GM18868 (cell line): Measurements from ENCODE around the gene ESPNL.

ENCODE experiments used
- ATAC-seq: cut with Tn5 transposase; IDR thresholded peaks from one replicate; pipeline ENCODE4 v1.9.1; 2021; ENCODE audit warnings: mild to moderate bottlenecking, moderate library complexity; ENCODE audit not compliant: unreplicated experiment

The ESPNL gene

DNA sequence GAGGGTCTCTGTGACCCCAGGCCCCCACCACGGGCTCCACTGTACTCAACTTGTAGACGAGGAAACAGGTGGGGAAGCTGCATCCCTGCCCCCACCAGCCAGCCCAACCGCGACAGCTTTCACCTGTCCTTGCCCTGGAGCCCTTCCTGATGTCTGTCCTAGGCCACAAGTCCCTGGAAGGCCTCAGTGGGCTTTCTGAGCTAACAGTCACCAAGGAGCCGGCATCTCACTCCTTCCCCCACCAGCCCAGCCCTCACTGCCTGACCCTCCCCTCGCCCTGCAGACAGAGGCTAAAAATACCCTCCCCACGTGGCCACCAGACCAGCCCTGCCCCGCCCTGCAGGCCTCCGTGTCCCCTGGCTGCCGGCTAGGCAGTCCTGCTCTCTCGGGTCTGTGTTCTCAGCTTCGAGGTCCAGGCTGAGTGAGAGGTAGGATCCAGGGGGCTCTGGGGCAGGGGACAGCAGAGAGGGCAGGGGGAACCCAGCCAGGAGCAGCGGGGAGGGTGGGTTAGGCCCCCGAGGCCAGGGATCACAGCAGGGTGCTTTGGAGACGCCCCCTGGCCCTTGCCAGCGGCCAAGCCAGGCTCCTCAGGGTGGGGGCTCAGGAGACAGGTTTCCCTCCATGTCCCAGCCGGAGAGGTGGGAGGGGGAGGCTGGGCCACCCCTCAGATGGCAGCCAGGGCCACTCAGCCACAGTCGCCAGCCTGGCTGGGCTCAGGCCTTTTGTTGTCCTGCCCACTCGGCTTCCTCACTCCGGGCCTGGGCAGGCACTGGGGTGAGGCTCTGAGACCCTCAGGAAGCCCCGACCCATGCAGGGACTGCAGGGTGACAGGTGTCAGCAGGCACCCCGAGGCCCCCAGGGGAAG lies 38.4 kb downstream of the ESPNL start, which contains the start of gene KLHL30:
TSS of gene KLHL30 (plus strand) at position 338 of the 865 bp plus-strand sequence. CDS start 2,087 bp downstream, outside the sequence.
- ATAC-seq = no peak

DNA sequence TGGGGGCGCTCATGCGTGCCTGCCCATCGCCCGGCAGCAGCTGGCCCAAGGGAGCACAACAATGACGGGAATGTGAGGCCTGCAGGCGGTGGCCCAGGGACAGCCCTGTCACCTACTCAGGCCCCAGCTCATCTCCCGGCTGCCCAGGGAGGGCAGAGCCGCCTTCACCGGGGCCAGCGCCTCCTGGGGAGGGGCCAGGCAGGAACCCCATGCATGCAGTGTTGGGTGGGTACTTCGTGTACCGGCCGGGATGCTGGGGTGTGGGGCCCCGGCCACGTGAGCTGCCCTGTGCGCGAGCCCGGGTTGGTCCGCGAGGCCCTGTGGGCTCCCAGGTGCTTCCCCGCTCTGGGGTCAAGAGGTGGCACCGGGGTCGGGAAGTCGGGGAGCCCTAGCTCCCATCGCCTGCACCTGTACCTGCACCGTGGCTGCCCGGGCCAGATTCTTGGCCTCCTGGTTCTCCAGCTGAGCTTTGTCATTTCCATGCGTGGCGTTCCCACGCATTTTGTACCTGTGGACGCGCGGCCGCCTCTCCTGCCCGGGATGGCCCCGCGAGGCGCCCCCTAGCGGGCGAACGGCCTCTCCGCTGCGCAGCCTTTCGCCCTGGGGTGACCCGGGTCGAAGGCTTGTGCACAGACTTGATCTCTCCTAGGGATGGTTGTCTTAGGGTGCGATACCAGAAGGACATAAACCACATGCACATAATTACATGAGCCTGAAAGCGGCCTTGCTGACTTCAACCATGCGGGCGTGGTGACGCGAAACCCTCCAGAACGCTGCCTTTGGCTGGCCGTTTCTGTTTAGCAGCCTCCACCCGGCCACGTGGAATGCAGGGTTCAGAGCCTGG lies 39.3 kb downstream of the ESPNL start:
- ATAC-seq = no peak

DNA sequence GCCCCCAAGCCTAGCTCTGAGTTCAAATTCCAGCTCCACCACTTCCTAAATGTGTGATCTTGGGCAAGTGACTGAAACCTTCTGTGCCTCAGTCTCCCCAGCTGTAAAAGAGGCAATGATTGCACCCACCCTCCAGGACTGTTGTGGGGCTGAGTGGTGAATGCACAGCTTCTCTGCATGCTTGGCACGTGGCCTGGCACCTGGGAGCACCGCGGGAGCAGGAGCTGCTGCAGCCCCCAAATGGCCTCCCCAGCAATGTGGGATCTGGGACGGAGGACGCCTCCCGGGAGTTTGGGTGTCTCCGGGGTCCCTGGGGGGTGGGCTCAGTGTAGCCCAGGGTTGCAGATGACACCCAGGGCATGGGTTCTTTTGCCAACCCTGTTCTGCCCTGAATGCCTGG lies 39.9 kb downstream of the ESPNL start:
- ATAC-seq = no peak

DNA sequence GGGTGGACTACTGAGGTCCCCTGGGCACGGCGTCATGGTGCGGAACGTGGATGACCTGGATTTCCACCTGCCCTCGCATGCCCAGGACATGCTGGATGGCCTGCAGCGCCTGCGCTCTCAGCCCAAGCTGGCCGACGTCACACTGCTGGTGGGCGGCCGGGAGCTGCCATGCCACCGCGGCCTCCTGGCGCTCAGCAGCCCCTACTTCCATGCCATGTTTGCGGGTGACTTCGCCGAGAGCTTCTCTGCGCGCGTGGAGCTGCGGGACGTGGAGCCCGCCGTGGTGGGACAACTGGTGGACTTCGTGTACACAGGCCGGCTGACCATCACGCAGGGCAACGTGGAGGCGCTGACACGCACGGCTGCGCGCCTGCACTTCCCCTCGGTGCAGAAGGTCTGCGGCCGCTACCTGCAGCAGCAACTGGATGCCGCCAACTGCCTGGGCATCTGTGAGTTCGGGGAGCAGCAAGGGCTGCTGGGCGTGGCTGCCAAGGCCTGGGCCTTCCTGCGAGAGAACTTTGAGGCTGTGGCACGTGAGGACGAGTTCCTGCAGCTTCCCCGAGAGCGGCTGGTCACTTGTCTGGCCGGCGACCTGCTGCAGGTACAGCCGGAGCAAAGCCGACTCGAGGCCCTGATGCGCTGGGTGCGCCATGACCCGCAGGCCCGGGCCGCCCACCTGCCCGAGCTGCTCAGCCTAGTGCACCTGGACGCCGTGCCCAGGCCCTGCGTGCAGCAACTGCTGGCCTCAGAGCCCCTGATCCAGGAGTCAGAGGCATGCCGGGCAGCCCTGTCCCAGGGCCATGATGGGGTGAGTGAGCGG lies 40.8 kb downstream of the ESPNL start:
- ATAC-seq = no peak

DNA sequence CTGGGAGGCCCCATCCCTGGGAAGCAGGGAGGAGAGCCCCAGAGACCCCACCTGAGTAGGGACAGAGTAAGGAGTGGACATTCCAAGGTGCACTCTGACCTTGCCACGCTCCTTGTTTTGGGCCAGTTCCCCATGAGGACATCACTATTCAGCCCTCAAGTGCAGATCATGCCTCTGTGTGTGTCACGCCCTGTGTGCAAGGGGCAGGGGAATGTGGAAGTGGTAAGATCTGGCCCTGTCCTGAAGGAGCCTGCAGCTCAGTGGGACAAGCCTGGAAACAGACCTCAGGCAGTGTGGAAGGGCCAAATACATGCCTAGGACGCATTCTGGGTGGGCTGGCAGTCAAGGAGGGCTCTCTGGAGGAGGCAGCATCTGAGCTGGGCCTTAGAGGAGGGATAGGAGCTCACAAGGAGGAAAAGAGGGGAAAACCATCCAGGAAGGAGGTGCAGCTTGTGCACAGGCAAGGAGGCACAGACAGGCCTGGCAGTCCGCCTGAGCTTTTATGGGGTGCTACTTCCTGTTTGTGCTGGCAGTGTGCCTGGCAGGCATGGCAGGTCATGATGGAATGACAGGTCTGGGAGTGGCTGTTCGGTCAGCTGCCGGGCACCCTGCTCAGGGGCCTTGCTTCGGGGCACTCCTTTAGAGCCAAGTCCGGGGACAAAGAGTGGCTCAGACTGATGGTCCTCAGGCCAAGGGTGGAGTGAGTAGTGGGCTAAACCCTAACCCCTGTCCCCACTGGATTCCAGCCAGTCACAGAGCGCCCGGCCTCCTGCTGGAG lies 41.6 kb downstream of the ESPNL start:
- no peak for ATAC-seq

DNA sequence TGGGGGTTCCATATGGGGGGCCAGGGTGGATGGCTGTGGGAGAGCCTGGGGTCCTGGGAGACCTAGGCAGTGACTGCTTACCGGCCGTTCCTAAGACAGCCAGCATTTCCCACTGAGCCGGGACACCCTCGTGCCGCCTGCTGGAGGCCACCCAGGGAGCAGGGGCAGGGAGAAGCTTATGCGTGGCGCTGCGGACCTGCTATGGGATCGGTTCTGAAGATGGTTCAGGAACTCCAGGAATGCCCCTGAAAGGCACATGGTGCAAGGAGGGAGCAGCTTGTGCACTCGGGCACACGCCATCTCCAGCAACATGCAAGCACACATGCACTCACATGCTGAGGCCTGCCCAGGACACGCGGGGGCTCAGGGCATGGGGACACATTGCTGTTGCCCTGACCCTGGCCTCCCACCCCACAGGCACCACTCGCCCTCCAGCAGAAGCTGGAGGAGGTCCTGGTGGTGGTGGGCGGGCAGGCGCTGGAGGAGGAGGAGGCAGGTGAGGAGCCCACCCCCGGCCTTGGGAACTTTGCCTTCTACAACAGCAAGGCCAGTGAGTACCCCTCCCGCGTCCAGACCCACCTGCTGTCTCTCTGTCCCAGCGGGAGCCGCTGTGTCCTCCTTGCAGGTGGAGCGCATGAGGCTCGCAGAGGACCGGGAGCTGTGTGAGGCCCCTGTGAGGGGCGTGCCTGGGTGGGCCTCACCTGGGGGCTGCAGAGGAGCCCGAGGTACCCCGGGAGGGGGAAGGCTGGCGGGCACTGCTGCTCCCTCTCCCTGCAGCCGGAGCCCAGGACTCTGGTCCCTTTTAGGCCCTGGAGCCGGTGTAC lies 42.5 kb downstream of the ESPNL start:
- no peak for ATAC-seq

DNA sequence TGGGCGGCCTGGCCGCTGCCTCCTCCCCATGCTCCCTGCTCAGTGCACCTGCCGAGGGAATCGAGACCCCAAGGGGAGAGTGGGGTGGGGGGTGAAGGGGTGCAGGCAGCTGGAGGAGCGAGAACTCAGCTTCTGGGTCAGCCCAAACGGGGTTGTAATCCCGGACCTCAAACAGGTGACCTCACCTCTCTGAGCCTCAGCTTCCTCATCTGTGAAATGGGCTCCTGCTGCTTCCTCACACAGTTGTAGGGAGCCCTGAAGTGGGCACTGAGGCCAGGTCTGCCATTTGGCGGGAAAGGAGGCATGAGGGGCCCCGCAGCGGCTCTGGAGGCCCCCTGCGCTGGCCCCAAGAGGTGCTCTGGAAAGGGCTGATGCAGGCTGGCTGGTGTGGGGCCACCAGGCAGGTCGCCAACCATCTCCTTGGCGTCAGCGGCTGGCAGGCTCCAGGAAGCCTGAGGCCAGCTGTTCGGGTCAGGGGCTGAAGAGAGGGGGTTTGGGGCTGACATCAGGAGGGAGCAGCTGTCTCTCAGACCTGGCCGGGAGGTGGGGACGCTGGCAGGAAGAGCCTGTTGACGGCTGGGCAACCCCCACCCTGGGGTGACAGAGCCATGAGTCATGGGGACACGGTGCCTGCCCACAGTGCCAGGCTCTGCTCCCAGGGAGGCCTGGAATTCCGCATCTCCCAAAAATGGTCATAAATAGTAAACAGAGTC lies 43.3 kb downstream of the ESPNL start:
- ATAC-seq = no peak

DNA sequence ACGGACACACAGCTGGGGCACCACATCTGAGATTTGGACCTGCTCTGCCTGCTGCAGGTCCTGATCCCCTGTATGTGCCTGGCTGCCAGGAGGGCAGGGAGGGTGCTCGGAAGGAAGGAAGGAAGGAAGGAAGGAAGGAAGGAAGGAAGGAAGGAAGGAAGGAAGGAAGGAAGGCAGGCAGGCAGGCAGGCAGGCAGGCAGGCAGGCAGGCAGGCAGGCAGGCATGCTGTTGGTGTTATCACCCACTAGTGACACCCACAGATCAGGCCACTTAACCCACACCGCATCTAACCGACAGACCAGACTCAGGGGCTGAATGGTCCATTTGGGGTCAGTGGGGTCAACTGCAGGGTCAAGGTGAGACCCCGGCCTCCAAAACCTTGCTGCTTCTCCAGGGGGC lies 44.1 kb downstream of the ESPNL start:
- no peak for ATAC-seq

DNA sequence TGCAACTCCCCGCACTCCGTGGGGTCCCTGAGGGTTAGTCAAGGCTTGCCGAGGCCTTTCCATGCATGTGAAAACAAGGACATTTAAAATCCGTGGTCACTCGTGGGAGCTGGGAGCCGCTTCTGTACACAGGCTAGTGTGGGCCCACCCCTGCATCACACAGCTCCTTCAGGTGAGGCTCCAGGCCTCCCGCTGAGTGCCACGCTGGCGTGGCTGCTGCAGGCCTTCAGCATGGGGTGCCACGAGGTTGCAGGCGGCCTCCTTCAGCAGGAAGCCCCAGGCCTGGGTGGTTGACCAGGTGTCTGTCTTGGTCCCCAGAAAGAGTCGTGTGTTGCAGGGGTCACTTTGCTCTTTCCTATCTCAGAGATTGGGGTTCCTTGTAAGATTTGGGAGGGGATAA lies 44.9 kb downstream of the ESPNL start:
- ATAC-seq = no peak

DNA sequence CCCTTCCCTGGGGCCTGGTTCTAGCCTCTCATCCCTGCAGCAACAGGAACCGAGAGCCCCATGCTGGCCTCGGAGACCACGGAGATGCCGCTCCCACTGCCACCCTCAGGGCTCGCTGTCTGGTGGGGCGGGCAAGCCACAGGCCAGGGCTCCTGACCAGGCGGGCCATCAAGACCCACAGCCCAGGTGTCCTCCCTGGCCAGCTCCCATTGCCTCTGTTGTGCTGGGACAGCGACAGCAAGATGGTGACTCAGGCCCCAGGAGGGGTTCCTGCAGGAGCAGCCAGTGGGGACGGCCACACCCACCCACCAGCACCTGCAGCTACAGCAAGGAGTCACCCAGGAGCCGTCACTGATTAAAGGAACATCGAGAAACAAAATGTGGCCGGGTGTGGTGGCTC lies 45.7 kb downstream of the ESPNL start:
- ATAC-seq = no peak

DNA sequence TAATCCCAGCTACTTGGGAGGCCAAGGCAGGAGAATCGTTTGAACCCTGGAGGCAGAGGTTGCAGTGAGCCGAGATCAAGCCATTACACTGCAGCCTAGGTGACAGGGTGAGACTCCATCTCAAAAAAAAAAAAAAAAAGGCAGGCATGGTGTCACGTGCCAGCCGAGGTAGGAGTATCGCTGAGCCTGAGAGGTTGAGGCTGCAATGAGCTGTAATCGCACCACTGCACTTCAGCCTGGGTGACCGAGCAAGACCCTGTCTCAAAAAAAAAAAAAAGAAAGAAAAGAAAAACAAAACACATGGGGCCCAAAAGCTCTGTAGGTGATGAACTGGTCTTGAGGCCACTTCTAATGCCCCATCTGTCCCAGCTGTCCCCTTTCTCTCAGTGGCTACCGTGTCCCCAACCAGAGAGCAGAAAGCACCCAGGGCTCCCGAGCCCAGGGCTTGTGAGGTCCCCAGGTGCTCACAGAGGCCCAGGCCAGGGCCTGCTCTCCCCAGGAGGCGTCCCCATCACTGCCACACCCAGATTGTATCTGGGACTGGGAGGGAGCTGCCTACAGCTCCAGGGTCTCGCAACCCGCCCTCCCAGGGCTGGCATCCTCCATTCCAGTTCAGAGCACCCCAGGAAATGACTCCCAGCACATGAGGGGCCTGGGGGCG lies 46.9 kb downstream of the ESPNL start:
- no peak for ATAC-seq

DNA sequence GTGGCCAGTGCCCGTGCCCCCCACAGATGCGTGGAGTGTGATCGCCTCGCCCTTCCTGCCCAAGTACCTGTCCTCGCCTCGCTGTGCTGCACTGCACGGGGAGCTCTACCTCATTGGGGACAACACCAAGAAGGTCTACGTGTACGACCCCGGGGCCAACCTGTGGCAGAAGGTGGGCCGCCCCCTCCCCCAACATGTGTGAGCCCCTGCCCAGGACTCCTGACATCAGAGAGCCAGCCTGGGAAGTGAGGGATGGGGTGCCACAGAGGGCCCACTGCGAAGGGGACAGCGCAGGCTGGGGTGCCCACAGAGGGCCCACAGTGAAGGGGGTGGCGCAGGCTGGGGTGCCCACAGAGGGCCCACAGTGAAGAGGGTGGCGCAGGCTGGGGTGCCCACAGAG lies 48.8 kb downstream of the ESPNL start:
- no peak for ATAC-seq

DNA sequence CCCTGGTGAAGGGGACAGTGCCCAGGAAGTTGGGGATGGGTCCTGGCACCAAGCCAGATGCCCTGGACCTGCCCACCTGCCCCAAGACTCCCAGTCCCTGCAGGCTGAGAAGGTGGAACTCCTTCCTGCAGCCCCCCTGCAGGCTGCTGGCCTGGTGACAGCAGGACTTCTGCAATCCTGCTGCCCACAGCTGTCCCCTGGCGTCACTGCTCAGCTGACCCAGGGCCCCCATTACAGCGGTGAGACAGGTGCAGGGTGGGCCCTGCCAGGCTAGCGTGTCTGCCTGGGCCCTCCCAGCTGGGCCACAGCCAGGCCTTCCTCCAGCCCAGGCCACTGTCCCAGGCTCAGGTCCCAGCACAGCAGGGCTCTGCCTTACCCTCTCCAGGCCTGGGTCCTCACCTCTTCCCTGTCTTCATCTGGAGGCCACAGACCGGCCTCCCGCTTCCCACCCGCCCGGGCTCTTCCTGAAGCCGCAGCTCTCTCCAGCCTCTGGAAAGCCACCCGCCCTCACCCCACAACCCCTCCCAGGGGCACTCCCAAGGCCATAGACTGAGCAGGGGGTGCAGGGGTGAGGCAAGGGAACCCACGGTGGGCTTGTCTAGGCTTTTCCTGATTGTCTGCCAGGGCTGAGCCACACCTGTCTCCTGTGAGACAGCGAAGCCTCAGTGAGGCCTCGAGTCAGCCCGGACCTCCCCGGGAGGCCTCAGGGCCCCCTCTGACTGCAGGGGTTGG lies 49.9 kb downstream of the ESPNL start:
- ATAC-seq = no peak

DNA sequence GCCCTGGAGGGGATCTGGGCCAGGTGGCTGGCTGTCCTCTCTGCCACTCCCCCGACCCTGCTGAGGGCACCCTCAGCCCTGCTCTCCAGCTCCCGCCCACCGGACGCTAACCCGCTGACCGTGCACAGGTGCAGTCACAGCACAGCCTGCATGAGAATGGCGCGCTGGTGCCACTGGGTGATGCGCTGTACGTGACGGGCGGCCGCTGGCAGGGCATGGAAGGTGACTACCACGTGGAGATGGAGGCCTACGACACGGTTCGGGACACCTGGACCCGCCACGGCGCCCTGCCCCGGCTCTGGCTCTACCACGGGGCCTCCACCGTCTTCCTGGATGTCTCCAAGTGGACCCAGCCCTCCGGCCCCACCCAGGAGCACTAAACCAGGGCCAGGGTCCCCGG lies 50.5 kb downstream of the ESPNL start:
- no peak for ATAC-seq

DNA sequence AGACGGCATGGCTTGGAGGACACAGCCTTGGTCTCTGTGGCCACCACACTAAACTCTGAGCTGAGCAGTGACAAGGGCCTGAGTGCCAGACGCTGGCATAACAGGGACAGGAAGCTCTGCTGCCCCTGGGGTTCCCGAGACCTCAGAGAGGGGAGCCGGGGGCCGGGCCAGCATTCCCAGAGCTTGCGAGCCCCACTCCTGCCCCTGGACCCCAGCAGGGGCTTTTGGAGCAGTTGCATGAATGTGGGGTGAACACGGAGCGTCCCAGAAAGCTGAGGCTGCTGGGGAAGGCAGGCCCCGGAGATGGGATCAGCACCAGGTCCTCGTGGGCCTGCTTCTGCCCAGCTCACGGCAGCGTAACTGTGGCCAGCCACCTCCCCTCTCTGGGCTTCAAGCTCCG lies 51.1 kb downstream of the ESPNL start:
- ATAC-seq = no peak

DNA sequence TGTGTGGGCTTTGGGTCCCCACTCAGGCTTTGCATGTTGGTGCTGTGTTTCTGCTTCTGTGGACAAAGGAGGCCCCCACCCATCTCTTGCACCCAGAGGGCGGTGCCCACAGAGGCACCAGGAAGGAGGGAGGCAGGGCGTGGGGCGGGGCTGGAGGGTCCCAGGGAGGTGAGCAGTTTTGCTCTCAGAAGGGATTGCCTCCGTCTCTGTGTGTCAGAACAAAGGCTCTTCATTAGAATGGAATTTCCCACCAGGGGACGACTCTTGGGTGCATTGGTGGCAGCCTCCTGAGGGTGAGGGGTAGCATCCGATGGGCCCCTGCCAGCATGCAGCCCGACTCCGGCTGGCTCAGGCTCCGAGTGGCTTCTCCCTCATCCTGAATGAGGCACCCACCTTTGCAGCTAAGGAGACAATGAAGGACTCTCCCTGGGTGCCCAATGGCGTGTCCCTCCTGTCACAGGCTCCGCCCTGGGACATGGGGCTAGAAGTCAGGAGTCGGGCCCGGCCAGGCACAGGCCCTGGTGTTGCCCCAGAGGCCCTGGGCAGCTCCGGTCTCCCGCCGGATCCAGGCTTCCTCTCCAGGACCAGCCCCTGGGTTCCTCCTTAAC lies 51.6 kb downstream of the ESPNL start:
- no peak for ATAC-seq
